WERI-Rb-1 (cell line): ENCODE results near the gene ELFN2.

Experiments
- DNase-seq: peaks from one replicate; pipeline ENCODE4 v3.0.0-alpha.2; 2020
- H3K27ac ChIP-seq: fragments of 250-450 bp; sonication (Bioruptor Pico); 2 replicates; pipeline ENCODE4 v1.5.1; 2020; ENCODE audit warnings: mild to moderate bottlenecking, moderate library complexity
- H3K27me3 ChIP-seq: fragments of 250-450 bp; sonication (Bioruptor Pico); 2 replicates; pipeline ENCODE4 v1.5.1; 2021; ENCODE audit warnings: mild to moderate bottlenecking, low read depth, moderate library complexity; ENCODE audit not compliant: insufficient read depth, severe bottlenecking
- H3K36me3 ChIP-seq: fragments of 250-450 bp; sonication (Bioruptor Pico); 2 replicates; pipeline ENCODE4 v1.5.1; 2020; ENCODE audit warnings: mild to moderate bottlenecking, moderate library complexity
- H3K4me3 ChIP-seq: 2 replicates; pipeline ENCODE4 v1.5.1; 2011; ENCODE audit warnings: low read depth, mild to moderate bottlenecking, control low read depth, low read length
- H3K9me3 ChIP-seq: fragments of 250-450 bp; sonication (Bioruptor Pico); 2 replicates; pipeline ENCODE4 v1.5.1; 2021; ENCODE audit warnings: mild to moderate bottlenecking, moderate library complexity; ENCODE audit not compliant: severe bottlenecking
- CTCF ChIP-seq: IDR thresholded peaks from 2 replicates; pipeline ENCODE4 v1.5.1; 2011; ENCODE audit warnings: low read depth, mild to moderate bottlenecking, control low read depth, inconsistent platforms, low read length

The ELFN2 gene

GRCh38 chr22:37397226-37397625 lies 30.1 kb downstream of the ELFN2 start:
- no peak for DNase-seq
- Histone ChIP-seq H3K27ac (no peak overlapping the region; the same call in 1 of the 2 replicates), H3K27me3 (no peaks in the 10 kb centered on the region), H3K9me3 (no peaks in the 10 kb centered on the region), H3K4me3 (no peak overlapping the region), H3K36me3 (no peaks in the 10 kb centered on the region)
- no peak for TF ChIP-seq CTCF

GRCh38 chr22:37396488-37397084 lies 30.7 kb downstream of the ELFN2 start:
- no peaks in the 10 kb centered on the region for H3K9me3 ChIP-seq
- H3K36me3 ChIP-seq: no peaks in the 10 kb centered on the region
- TF ChIP-seq CTCF: no peak
- no peak overlapping the region for H3K27ac ChIP-seq
- no peaks in the 10 kb centered on the region for H3K27me3 ChIP-seq
- no peak for DNase-seq
- H3K4me3 ChIP-seq: no peak overlapping the region

- Histone ChIP-seq H3K27me3 (no peaks in the 10 kb centered on the region), H3K36me3 (no peaks in the 10 kb centered on the region), H3K4me3 (no peak overlapping the region), H3K27ac (peak overlapping the region; percentile 45), H3K9me3 (no peaks in the 10 kb centered on the region)
- peak; percentile 45 for DNase-seq
- TF ChIP-seq CTCF: no peak
These were observed 32.9 kb downstream of the ELFN2 start for GRCh38 chr22:37394341-37394740.

- no peak for TF ChIP-seq CTCF
- no peaks in the 10 kb centered on the region for H3K36me3 ChIP-seq
- H3K4me3 ChIP-seq: no peak overlapping the region
- H3K27ac ChIP-seq: peak overlapping the region; percentile 45
- no peaks in the 10 kb centered on the region for H3K27me3 ChIP-seq
- DNase-seq: no peak
- H3K9me3 ChIP-seq: no peaks in the 10 kb centered on the region
These were observed 33.5 kb downstream of the ELFN2 start for GRCh38 chr22:37393746-37394145.

GRCh38 chr22:37392721-37393328 lies 34.5 kb downstream of the ELFN2 start:
- Histone ChIP-seq H3K4me3 (no peak overlapping the region), H3K27ac (no peak overlapping the region), H3K36me3 (no peaks in the 10 kb centered on the region), H3K9me3 (no peaks in the 10 kb centered on the region), H3K27me3 (no peaks in the 10 kb centered on the region)
- no peak for TF ChIP-seq CTCF
- DNase-seq: no peak

- no peak for TF ChIP-seq CTCF
- DNase-seq: no peak
- Histone ChIP-seq H3K4me3 (no peak overlapping the region), H3K27me3 (no peaks in the 10 kb centered on the region), H3K9me3 (no peaks in the 10 kb centered on the region), H3K27ac (no peak overlapping the region), H3K36me3 (no peaks in the 10 kb centered on the region)
These were observed 35.6 kb downstream of the ELFN2 start for GRCh38 chr22:37391702-37392101.
